HL-60 (cell line): ENCODE measurements around the gene ZNF382.

ENCODE experiments used
- DNase-seq, 2 experiments: peaks; one replicate each; pipeline ENCODE4 v3.0.0-alpha.2; 2010 to 2020; ENCODE audit warnings: low read depth in 1 of 2, low spot score in 1 of 2
- H3K27ac ChIP-seq: fragments of 250-450 bp; sonication (Bioruptor Pico); replicated peaks from 2 replicates; pipeline ENCODE4 v1.5.1; 2020; ENCODE audit warnings: mild to moderate bottlenecking, moderate library complexity
- H3K27me3 ChIP-seq: fragments of 250-450 bp; sonication (Bioruptor Pico); 2 replicates; pipeline ENCODE4 v1.5.1; 2021; ENCODE audit warnings: mild to moderate bottlenecking, moderate library complexity; ENCODE audit not compliant: insufficient read depth, poor library complexity, severe bottlenecking
- H3K4me3 ChIP-seq: replicated peaks from 2 replicates; pipeline ENCODE4 v1.5.1; 2011; ENCODE audit warnings: mild to moderate bottlenecking, control low read depth, low read length; ENCODE audit not compliant: insufficient read depth
- GABPA ChIP-seq: IDR thresholded peaks from 2 replicates; pipeline ENCODE4 v1.6.1; 2012; ENCODE audit warnings: low read depth
- POLR2AphosphoS5 ChIP-seq: IDR thresholded peaks from 2 replicates; pipeline ENCODE4 v1.6.1; 2012; ENCODE audit warnings: low read depth
- SPI1 ChIP-seq: IDR thresholded peaks from 2 replicates; pipeline ENCODE4 v1.6.1; 2012; ENCODE audit warnings: low read depth, mild to moderate bottlenecking, borderline replicate concordance
- TF ChIP-seq, protein P1 (sequence below): IDR thresholded peaks from one replicate; pipeline ENCODE4 v1.5.1; 2011; ENCODE audit warnings: low read length, control low read depth, inconsistent platforms; ENCODE audit not compliant: insufficient read depth
- TF ChIP-seq, protein P2 (sequence below): IDR thresholded peaks from 2 replicates; pipeline ENCODE4 v1.6.1; 2012; ENCODE audit warnings: low read depth; ENCODE audit not compliant: insufficient replicate concordance

ZNF382 gene

DNA sequence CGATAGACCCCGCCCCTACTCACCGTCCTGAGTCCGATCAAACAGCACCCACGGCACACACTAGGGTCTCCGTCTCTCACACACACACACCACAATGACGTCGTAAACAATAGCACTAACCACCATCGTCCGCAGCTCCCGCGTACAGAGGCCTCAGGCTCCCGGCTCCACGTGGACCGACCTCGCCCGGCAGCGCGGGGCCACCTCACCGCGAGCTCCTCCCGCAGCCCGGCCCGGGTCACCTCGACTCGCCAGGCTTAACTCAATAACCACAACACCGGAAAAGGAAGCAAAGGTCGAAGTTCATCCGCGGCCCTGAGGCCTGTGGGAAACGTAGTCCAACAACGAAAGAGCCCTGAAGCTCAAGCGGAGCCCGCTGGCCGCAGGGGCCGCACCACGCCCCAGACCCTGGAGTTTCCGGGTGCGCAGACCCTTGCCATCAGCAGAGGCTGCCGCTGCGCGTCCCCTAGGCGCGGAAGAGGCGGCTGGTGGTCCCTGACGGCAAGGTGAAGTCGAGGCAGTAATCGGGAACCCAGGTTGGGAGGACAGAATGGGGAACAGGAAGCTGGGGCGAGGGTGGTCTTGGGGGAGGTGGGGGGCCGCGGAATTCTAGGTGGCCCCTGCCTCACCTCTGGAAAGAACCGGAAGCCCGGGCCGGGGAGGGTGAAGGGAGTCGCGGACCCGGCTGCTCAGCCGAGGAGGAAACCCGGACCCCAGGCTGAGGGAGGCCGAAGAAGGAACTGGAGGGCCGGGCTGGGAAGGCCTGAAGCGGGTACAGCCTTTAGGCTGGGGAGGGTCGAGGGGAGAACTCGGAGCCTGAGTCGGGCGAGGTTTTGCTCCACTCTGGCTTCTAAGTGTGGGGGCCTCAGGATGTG, 31.9 kb upstream of the ZNF382 start, which contains the start of gene ZNF529:
ZNF529 (minus strand) TSS at position 273 of the 875 bp plus-strand sequence. CDS start 946 bp downstream, outside the sequence.
- DNase-seq, result peak; percentile 89 to 94
- Histone ChIP-seq H3K27ac (peak within 1 kb of the TSS; percentile 94), H3K27me3 (no peaks in the 10 kb centered on the region), H3K4me3 (peak within 1 kb of the TSS; percentile 79)
- TF ChIP-seq GABPA (peak; percentile 92), SPI1 (no peak), POLR2AphosphoS5 (peak; percentile 95)
- TF ChIP-seq, protein P1, sequence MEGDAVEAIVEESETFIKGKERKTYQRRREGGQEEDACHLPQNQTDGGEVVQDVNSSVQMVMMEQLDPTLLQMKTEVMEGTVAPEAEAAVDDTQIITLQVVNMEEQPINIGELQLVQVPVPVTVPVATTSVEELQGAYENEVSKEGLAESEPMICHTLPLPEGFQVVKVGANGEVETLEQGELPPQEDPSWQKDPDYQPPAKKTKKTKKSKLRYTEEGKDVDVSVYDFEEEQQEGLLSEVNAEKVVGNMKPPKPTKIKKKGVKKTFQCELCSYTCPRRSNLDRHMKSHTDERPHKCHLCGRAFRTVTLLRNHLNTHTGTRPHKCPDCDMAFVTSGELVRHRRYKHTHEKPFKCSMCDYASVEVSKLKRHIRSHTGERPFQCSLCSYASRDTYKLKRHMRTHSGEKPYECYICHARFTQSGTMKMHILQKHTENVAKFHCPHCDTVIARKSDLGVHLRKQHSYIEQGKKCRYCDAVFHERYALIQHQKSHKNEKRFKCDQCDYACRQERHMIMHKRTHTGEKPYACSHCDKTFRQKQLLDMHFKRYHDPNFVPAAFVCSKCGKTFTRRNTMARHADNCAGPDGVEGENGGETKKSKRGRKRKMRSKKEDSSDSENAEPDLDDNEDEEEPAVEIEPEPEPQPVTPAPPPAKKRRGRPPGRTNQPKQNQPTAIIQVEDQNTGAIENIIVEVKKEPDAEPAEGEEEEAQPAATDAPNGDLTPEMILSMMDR, result no peak
- TF ChIP-seq, protein P2, sequence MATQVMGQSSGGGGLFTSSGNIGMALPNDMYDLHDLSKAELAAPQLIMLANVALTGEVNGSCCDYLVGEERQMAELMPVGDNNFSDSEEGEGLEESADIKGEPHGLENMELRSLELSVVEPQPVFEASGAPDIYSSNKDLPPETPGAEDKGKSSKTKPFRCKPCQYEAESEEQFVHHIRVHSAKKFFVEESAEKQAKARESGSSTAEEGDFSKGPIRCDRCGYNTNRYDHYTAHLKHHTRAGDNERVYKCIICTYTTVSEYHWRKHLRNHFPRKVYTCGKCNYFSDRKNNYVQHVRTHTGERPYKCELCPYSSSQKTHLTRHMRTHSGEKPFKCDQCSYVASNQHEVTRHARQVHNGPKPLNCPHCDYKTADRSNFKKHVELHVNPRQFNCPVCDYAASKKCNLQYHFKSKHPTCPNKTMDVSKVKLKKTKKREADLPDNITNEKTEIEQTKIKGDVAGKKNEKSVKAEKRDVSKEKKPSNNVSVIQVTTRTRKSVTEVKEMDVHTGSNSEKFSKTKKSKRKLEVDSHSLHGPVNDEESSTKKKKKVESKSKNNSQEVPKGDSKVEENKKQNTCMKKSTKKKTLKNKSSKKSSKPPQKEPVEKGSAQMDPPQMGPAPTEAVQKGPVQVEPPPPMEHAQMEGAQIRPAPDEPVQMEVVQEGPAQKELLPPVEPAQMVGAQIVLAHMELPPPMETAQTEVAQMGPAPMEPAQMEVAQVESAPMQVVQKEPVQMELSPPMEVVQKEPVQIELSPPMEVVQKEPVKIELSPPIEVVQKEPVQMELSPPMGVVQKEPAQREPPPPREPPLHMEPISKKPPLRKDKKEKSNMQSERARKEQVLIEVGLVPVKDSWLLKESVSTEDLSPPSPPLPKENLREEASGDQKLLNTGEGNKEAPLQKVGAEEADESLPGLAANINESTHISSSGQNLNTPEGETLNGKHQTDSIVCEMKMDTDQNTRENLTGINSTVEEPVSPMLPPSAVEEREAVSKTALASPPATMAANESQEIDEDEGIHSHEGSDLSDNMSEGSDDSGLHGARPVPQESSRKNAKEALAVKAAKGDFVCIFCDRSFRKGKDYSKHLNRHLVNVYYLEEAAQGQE, result peak; percentile 57

DNA sequence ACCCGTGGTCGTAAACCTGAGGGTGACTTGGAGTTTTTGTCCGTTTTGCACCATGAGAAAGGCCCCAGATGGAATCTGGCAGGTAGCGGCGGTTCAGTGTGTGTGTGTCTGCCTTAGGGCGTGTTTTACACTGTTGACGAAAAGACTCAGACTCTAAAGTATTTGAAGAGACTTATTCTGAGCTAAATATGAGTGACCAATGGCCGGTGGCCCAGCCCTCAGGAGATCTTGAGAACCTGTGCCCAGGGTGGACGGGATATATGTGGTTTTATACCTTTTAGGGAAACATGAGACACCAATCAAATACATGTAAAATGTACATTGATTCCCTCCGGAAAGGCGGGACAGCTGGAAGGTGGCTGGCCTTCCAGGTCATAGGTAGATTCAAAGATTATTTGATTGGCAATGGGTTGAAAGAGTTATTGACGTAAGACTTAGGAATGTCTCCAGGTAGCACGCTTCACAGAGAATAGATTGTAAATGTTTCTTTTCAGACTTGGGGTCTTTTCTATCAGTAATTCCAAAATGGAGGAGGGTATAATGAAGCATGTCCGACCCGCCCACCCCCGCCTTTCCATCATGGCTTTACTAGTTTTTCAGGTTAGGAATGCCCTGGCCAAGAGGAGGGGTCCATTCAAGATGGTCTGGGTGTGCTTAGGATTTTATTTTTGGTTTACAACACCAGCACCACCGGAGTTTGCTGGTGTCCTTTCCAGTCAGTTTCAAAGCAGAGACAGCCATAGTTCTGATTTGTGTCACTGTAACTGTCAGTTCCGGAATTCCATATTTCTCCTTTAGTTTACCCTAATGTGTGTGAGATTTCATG, 31.0 kb upstream of the ZNF382 start:
- no peak for DNase-seq
- peak overlapping the region; percentile 94 for H3K27ac ChIP-seq
- peak overlapping the region; percentile 79 for H3K4me3 ChIP-seq
- no peak for TF ChIP-seq GABPA
- TF ChIP-seq, protein P1, result no peak
- TF ChIP-seq SPI1, result no peak
- no peak for TF ChIP-seq POLR2AphosphoS5
- TF ChIP-seq, protein P2, result no peak
- no peaks in the 10 kb centered on the region for H3K27me3 ChIP-seq

DNA sequence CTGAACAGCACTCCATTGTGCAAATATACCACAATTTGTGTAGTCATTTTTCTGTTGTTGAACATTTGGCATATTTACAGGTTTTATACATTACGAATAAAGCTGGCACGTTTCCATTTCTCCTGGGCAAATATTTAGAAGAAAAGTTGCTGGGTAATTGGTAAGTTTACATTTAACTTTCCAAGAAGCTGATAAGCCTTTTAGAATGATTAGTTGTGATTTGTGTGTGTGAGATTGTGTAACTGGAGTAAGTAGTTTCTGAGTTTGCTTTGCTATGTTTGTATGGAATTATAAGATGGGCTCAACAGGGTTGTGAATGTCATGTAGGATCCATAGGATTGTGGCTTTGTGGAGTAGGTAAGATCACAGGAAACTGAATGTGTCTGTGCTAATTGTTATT, 30.4 kb upstream of the ZNF382 start:
- Histone ChIP-seq H3K27ac (no peak overlapping the region), H3K27me3 (no peaks in the 10 kb centered on the region), H3K4me3 (no peak overlapping the region)
- no peak for DNase-seq
- no peak for TF ChIP-seq GABPA
- TF ChIP-seq, protein P1, result no peak
- TF ChIP-seq SPI1, result no peak
- TF ChIP-seq POLR2AphosphoS5, result no peak
- TF ChIP-seq, protein P2, result no peak
